Activated T-helper 17 cell treated with anti-CD3 and anti-CD28 coated beads, Interleukin-2, amount 50 U/mL, for 72 hours (primary cell): ENCODE results near the gene SQOR. TPM values are rescaled to one million over a fixed set of nuclear protein-coding genes. Genes with fewer than 3 reads are reported as not detected.

Experiments used
- ATAC-seq: fragments of 150-1000 bp; cut with Tn5 transposase; replicated peaks from 2 replicates; pipeline ENCODE4 v1.10.0; 2021; ENCODE audit warnings: mild to moderate bottlenecking, moderate library complexity
- H3K27ac Mint-ChIP-seq: one replicate; pipeline ENCODE4 v1.8.0; 2022; ENCODE audit warnings: mixed read lengths
- H3K27me3 Mint-ChIP-seq: one replicate; pipeline ENCODE4 v1.8.0; 2022; ENCODE audit warnings: mixed read lengths
- H3K36me3 Mint-ChIP-seq: one replicate; pipeline ENCODE4 v1.8.0; 2022; ENCODE audit warnings: low read depth, mild to moderate bottlenecking, mixed read lengths
- H3K4me1 Mint-ChIP-seq: one replicate; pipeline ENCODE4 v1.8.0; 2022; ENCODE audit warnings: mixed read lengths
- H3K4me3 Mint-ChIP-seq: one replicate; pipeline ENCODE4 v1.8.0; 2022; ENCODE audit warnings: mild to moderate bottlenecking, mixed read lengths
- H3K9me3 Mint-ChIP-seq: one replicate; pipeline ENCODE4 v1.8.0; 2022; ENCODE audit warnings: mixed read lengths
- total RNA-seq, 2 donors: library from RNA; stranded (reverse); gene quantifications; one replicate each; pipeline ENCODE4 v1.2.3, GENCODE V29; 2022

Gene SQOR
- total RNA-seq, 2 donors from 2014 or later: 129 to 275 TPM

DNA sequence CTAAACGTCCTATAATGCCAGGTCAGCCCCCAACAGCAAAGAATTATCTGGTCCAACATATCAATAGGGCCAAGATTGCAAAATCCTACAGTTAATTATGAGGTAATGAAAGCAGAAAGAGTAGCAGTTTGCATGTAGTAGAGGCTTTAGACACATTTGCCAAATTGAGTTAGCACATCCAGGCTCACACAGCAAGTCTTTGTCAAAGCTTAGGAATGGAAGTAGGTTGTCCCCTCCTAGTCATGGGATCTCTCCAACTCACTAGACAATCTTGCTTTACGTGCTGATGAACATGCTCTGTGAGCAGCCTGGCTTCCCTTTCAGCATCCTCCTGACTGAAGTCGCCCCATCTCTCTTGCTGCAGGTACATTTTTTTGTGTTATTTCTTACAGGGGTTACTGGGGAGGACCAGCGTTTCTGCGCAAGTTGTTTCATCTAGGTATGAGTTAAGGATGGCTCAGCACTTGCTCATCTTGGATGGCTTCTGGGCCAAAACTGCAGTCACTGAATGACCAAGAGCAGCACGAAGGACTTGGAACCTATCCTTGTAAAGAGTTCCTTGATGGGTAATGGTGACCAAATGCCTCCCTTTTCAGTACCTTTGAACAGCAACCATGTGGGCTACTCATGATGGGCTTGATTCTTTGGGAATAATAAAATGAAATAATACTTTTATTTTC is 55.9 kb downstream of the SQOR start:
- H3K9me3 Mint-ChIP-seq: no peaks in the 10 kb centered on the region
- no peak overlapping the region for H3K4me3 Mint-ChIP-seq
- no peak overlapping the region for H3K27ac Mint-ChIP-seq
- H3K36me3 Mint-ChIP-seq: peaks cover 96% of the 10 kb centered on the region
- no peak for ATAC-seq
- no peaks in the 10 kb centered on the region for H3K27me3 Mint-ChIP-seq
- H3K4me1 Mint-ChIP-seq: no peaks in the 10 kb centered on the region

DNA sequence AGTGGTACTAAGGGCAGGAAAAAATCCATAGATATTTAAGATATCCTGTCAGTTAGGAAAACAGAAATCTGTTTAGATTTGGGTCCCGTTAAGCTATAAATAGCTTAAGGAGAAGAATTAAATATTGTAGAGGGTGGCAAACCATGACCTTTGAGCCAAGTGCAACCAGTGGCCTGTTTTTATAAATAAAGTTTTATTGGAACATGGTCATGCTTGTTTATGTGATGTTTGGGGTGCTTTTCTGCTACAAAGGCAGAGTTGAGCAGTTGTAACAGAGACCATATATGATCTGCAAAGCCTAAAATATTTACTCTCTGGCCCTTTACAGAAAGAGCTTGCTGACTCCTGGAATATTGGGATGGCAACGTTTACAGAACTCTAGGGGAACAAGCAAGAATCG is 66.3 kb downstream of the SQOR start:
- Mint-ChIP-seq H3K36me3 (peaks cover 11% of the 10 kb centered on the region), H3K4me1 (peaks cover 4% of the 10 kb centered on the region), H3K27me3 (no peaks in the 10 kb centered on the region), H3K9me3 (no peaks in the 10 kb centered on the region), H3K27ac (no peak overlapping the region), H3K4me3 (no peak overlapping the region)
- no peak for ATAC-seq

DNA sequence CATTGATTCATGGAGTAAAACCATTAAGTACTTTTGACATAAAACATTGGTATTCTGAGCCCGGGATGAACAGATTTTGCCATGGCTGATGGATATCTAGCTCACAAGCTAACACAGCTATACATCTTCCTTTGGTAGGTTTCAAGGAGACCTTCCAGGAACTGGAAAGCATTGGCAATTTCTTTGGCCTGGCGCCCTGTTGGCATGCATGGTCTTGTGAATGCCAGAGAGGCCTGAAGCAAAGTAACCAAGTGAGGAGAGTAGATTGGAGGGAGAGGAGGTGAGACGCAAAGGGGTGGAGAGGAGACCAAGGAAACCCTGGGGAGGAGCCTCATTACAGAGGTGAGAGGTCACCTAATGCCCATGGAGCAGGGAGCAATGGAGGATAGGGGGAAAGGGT is 67.2 kb downstream of the SQOR start:
- no peaks in the 10 kb centered on the region for H3K9me3 Mint-ChIP-seq
- ATAC-seq: no peak
- no peaks in the 10 kb centered on the region for H3K27me3 Mint-ChIP-seq
- H3K4me3 Mint-ChIP-seq: no peak overlapping the region
- H3K4me1 Mint-ChIP-seq: peaks cover 2% of the 10 kb centered on the region
- peak overlapping the region; percentile 45 for H3K27ac Mint-ChIP-seq
- peaks cover 2% of the 10 kb centered on the region for H3K36me3 Mint-ChIP-seq

DNA sequence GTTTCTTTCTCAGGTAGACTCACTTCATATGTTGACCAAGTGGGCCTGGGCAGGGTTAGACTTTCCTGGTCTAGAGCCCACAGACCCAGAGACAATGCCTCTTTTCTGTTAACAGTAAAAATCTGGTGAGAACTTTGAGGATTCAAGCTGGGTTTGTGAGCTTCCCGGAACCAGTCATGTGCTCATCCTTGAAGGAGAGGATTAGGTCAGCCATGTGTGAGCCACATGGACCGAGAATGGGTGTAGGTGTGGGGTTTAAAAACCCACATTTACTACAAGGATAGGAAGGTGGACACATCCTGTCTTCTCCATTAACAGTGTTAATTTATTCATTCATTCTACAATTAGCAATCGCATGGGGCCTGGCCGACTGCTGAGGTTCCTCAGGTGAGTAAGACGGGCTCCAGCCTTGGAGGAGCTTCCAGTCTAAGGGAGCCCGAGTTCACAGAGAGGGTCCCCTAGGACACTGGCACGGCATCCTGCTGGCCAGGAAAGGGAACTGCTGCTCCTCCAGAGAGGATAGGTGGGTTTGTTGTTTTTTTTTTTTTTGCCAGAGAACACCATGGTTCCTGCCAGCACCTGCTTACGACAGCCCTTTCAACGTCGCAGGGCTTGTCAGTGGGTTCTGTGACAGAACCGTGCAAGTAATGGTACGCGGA is 69.0 kb downstream of the SQOR start:
- Mint-ChIP-seq H3K4me3 (peak overlapping the region; percentile 87), H3K36me3 (no peaks in the 10 kb centered on the region), H3K4me1 (no peaks in the 10 kb centered on the region), H3K27ac (no peak overlapping the region), H3K9me3 (no peaks in the 10 kb centered on the region), H3K27me3 (no peaks in the 10 kb centered on the region)
- no peak for ATAC-seq

DNA sequence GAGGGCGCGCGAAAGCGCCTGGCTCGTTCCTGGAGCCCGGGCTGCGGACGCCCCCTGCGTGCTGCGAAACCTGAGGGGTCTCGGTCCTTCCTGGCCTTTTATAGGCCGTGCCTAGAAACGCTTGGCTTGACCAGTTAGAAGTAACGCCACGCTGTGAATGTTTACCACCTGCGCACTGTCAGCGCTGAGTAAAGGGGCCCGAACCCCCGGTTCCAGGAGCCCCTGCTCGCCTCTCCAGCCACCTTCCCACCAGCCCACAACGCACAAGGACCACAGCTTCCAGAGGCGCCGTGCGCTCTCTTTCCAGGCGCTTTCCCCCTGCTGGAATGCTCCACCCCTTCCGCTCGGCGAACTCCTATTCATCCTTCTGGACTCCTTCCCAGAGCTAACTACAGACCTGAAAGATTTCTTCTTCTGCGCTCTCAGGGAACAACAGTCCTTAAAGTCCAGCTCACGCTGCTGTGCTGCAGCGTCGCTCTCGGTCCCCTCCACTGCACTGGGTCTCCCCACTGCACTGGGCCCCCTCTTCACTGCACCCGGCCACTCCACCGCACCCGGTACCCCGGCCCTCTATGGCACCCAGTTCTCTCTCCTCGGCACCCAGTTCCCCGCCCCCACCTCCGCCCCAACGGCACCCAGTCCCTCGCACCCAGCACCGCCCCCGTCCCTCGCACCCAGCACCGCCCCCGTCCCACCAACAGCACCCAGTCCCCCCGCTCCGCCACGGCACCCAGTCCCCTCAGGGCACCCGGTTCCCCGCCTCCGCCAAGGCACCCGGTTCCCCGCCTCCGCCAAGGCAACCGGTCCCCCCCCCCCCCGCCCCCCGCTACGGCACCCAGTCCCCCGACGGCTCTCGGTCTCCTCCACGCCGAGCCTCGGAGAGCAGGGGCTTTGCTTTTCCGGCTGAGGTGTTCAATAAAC is 69.8 kb downstream of the SQOR start:
- no peaks in the 10 kb centered on the region for H3K9me3 Mint-ChIP-seq
- peak overlapping the region; percentile 87 for H3K4me3 Mint-ChIP-seq
- no peaks in the 10 kb centered on the region for H3K27me3 Mint-ChIP-seq
- H3K27ac Mint-ChIP-seq: peak overlapping the region; percentile 39
- peak; percentile 48 for ATAC-seq
- H3K4me1 Mint-ChIP-seq: no peaks in the 10 kb centered on the region
- no peaks in the 10 kb centered on the region for H3K36me3 Mint-ChIP-seq

DNA sequence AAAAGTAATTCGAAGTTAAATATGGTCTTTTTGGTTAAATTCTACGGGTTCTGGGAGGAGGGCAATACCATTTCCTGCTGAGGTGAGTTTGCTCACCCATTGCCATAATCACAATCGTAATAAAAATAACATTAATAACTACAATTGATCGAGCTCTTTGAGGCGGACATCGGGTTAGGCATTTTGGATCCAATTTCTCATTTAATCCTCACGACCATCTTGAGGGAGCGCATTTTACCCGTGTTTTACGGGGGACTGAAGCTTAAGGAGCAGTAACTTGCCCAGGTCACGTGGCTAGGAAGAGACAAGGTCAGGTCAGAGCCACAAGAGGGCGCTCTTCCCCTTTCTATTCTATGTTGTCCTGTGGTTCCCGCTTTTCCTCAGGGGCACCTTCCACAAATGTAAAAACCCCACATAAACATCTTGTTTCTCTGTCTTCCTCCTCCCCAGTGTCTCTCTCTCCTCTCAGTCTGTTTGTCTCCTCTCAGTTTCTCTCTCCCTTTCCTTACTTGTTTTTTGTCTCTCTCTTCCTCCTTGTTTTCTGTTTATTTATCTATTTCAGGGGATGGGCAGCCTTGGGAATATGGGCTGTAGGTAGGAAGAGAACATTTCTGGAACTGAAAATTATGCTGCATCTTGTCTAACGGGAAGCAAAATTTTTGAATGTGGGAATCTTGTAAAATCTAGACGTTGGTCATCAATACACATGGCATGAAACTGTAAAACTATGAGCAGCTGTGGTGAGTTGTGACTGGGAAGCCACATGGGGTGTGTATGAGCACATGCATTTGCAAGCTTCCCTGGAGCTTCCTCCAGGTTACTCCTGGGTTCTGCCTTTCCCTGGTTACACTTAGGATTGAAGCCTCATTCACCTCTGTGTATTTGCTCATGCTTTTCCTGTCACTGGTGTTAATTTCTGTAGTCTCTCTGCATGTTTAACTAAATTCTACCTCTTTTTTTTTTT is 71.0 kb downstream of the SQOR start:
- peak; percentile 86 for ATAC-seq
- Mint-ChIP-seq H3K27me3 (no peaks in the 10 kb centered on the region), H3K36me3 (no peaks in the 10 kb centered on the region), H3K4me3 (peak overlapping the region; percentile 87), H3K9me3 (no peaks in the 10 kb centered on the region), H3K27ac (peak overlapping the region; percentile 39), H3K4me1 (no peaks in the 10 kb centered on the region)

DNA sequence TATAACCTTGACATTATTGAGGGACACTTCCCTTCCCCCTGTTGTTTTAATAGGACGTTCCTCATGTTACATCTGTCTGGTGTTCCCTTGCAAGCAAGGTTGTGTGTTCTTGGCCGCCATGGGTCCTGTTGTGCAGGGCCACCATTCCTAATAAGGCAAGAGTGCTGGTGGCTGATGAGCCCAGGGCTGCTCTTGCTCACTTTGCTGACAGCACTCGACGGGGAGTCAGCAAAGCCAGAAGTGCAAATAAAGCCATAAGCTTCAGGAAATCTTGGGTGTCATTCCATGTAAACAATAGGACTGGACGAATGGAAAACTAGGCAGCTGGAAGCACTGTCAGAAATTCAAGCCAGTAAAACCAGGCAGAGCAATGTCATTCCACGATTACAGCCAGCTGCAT is 75.8 kb downstream of the SQOR start:
- ATAC-seq: no peak
- Mint-ChIP-seq H3K27ac (no peak overlapping the region), H3K27me3 (peaks cover 22% of the 10 kb centered on the region), H3K4me1 (no peaks in the 10 kb centered on the region), H3K36me3 (no peaks in the 10 kb centered on the region), H3K9me3 (no peaks in the 10 kb centered on the region), H3K4me3 (no peak overlapping the region)

DNA sequence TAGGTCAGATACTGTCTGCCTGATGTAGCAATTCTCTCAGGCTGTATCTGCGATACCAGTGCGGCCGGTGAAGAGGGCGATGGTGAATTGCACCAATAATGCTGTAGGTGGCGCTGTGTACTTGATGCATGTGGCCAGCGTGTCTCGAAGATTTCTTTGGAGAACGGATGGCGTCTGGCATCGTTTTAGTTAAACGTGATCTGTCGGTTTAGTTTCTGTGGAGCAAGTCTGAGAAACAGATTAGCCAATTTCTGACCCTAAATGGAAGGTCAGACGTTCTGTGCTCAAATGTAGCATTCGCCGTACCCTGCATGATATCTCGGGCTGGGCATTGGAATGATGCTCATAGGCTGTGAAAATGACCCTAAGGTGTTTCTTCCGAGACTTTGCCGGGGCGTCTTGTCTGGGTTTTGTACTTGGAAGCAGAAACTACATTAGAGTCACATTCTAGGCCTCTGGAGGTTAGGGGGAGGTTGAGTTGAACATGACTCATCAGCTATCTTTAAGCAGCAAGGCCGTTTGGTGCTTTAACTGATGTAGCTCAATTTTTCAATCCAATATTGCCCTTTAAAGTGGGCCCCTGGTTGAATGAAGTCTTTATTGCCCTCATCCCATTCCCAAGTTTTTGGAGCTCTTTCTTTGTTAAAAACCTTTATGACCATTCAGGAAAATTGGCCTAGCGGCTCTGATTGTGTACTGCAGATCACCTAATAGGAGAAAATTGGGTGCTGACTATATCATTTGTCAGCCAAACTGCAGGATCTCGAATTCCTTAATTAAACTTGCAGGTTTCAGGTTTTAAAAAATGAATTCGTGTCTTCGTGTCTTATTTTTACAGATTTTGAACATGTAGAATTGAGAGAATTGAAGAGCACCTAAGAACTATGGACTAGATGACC is 80.0 kb downstream of the SQOR start:
- Mint-ChIP-seq H3K27ac (no peak overlapping the region), H3K9me3 (no peaks in the 10 kb centered on the region), H3K36me3 (no peaks in the 10 kb centered on the region), H3K27me3 (peaks cover 30% of the 10 kb centered on the region), H3K4me1 (no peaks in the 10 kb centered on the region), H3K4me3 (no peak overlapping the region)
- peak; percentile 57 for ATAC-seq

DNA sequence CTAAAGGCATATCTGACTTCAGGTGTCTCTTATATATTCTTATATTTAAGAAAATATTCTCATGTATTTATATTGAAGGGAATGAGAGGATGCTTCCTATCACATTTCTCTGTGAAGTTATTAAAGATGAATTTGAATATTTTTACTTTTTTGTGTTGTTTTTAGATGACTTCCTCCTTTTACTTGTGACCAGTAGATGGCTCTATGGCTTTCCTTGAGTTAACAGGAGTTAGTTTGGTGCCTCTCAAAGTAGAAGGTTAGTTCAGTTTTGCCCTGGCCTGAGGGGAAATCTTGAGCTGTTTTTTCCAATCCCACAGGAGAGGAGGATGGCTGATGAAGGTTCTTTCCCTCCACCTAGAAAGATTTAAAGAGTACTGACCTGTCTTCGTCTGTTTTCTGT is 80.7 kb downstream of the SQOR start:
- H3K9me3 Mint-ChIP-seq: no peaks in the 10 kb centered on the region
- H3K4me1 Mint-ChIP-seq: no peaks in the 10 kb centered on the region
- H3K27me3 Mint-ChIP-seq: peaks cover 32% of the 10 kb centered on the region
- no peak for ATAC-seq
- no peak overlapping the region for H3K4me3 Mint-ChIP-seq
- no peaks in the 10 kb centered on the region for H3K36me3 Mint-ChIP-seq
- H3K27ac Mint-ChIP-seq: no peak overlapping the region

DNA sequence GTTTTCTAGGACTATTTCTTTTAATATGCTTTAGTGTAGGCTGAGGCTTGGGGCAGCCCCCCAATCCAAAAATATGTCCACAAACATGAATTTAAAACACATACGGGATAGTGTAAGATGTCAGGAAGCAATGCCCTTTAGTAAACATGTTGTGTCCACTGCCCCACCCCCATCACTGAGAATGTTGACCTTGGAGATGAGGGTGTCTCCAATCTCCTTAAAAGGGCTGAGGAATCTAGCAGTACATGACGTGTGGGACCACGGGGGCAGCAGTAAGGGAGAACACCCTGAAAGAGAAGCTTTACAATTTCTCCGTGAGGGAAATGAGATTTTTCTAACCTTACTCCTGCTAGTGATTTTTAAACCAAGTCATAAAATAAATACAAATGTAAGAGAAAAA is 84.7 kb downstream of the SQOR start:
- Mint-ChIP-seq H3K4me1 (no peaks in the 10 kb centered on the region), H3K4me3 (no peak overlapping the region), H3K9me3 (no peaks in the 10 kb centered on the region), H3K27me3 (peaks cover 28% of the 10 kb centered on the region), H3K27ac (no peak overlapping the region), H3K36me3 (no peaks in the 10 kb centered on the region)
- ATAC-seq: no peak

DNA sequence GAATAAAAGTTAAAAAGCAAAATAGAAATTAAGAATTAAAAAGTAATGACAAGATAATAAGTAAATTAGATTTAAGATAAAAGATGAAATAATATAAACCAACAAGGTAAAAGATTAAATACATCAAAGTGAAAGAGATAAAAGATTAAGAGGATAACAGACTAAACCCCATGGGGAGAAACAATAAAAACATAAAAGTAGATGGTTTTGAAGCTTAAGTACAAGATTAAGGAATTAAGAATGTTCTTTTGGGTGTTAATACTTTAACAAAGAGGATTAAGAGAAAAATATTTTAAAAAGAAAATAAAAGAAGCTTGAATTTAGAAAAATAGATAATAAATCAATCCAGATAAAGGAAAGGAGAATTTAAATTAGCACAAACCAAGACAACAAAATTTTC is 85.4 kb downstream of the SQOR start:
- Mint-ChIP-seq H3K27ac (no peak overlapping the region), H3K4me3 (no peak overlapping the region), H3K4me1 (no peaks in the 10 kb centered on the region), H3K36me3 (no peaks in the 10 kb centered on the region), H3K9me3 (no peaks in the 10 kb centered on the region), H3K27me3 (peaks cover 25% of the 10 kb centered on the region)
- no peak for ATAC-seq

DNA sequence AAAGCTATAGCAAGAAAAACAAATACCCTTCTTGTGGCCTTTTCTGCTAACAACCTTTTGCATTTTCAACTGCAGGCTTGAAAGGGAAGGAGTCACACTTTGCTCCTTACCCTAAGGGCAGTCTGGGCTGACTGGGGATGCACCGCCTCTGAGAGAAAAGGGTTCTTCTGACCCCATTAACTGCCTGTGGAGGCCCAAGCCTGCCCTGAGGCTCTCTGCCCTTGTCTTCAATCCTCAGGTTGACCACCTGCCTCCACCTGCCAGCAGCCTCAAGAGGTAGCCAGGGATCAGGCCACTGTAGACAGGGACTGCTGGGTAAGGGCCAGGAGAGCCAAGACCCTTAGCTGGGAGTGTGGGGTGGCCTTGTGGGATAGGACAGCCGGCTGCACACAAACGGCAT is 93.8 kb downstream of the SQOR start:
- no peak overlapping the region for H3K27ac Mint-ChIP-seq

DNA sequence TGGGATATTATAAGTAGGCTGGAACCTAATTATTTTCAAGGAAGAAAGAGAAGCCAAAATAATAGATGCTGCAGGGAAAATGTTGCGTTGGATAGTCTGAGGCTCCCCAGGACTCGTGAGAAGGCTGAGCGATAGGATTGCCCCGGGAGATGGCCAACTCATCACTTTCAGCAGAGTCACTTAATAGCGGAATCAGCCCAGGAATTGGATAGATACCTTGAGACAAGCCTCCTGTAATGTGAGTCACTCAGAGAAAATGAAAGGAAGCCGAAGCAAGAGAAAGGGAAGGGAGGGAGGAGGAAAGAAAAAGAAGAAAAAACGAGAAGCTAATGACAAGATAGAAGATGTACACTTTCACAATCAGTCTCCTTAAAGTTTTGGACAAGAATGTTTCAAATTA is 94.3 kb downstream of the SQOR start:
- ATAC-seq: no peak
- no peaks in the 10 kb centered on the region for H3K4me1 Mint-ChIP-seq
- no peak overlapping the region for H3K27ac Mint-ChIP-seq
- no peaks in the 10 kb centered on the region for H3K9me3 Mint-ChIP-seq
- H3K36me3 Mint-ChIP-seq: no peaks in the 10 kb centered on the region
- H3K27me3 Mint-ChIP-seq: peaks cover 30% of the 10 kb centered on the region
- no peak overlapping the region for H3K4me3 Mint-ChIP-seq

More for the DNA sequence above, 93.8 kb downstream of the SQOR start:
- Mint-ChIP-seq H3K9me3 (no peaks in the 10 kb centered on the region), H3K4me3 (no peak overlapping the region), H3K4me1 (no peaks in the 10 kb centered on the region), H3K36me3 (no peaks in the 10 kb centered on the region), H3K27me3 (peaks cover 27% of the 10 kb centered on the region)
- ATAC-seq: no peak
